Measurements from ENCODE around the gene CALHM3. TPM values are rescaled to one million over a fixed set of nuclear protein-coding genes. Genes with fewer than 3 reads are reported as not detected.

CALHM3 gene
- polyA plus RNA-seq, 1 donor (not counting 4 experiments of a cell fraction or from before 2014, with no cell fraction given), result not detected

DNA sequence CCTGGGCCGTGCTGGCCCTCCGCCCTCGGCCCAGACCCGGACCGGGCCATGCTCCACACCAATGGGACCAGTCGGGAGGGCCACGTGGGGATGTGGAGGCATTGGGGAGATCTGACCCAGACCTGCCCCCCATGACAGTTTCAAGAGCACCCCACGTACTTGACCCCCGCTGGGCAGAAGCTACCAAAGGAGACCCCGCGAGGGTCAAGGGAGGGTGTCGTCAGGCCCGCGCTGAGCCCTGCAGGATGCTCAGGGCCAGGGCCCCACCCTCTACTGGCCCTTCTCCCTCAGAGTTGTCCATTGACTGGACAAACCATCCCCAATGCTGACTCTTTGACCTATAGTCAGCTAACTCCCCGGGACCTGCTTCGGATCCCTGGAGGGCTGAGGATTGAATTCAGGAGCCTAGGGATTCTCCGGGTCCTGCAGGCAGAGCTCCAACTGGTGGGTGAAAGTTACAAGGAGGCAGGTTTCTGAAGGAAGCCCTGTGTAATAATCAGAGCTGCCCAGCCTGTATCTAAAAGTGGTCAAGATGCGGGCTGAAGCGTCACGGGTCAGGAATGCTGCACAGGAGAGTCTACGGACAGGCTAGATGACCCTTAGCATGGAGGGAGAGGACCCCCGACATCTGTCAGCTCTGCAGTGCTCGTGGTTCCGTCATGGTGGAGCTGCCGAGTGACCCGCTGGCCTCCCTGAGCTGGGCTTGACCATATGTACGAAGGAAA lies 26.4 kb downstream of the CALHM3 start:
- Histone ChIP-seq H3K27ac (ENCODE audit: control insufficient read depth, insufficient read depth, low read length) (no peak overlapping the region), H3K4me3 (ENCODE audit: control insufficient read depth in 2 of 3, extremely low read depth in 1 of 3, insufficient read depth in 2 of 3, low read depth in 1 of 3, low read length in 3 of 3) (peak overlapping the region in 2 of 3 experiments; percentile 51 to 55), H3K9ac (ENCODE audit: control insufficient read depth, extremely low read depth, insufficient read depth, low read length) (no peak overlapping the region), H3K36me3 (ENCODE audit: control insufficient read depth in 2 of 2, extremely low read depth in 1 of 2, insufficient read depth in 2 of 2, low read length in 2 of 2) (peaks cover 2 to 12% of the 10 kb centered on the region in 2 experiments), H3K9me1 (ENCODE audit: control insufficient read depth, extremely low read depth, insufficient read depth, low read length) (no peaks in the 10 kb centered on the region), H4K20me1 (ENCODE audit: control insufficient read depth, extremely low read depth, insufficient read depth, low read length) (no peaks in the 10 kb centered on the region), H3K4me1 (ENCODE audit: control insufficient read depth, extremely low read depth, insufficient read depth, low read length) (peaks cover 15% of the 10 kb centered on the region), H3K27me3 (ENCODE audit: control insufficient read depth, extremely low read depth, insufficient read depth, low read length) (no peaks in the 10 kb centered on the region), H2AFZ (ENCODE audit: control insufficient read depth, low read length) (peak overlapping the region; percentile 60), H3K79me2 (ENCODE audit: control insufficient read depth, insufficient read depth, low read length) (no peaks in the 10 kb centered on the region), H3K9me3 (ENCODE audit: control insufficient read depth, low read depth, low read length) (no peaks in the 10 kb centered on the region), H3K4me2 (ENCODE audit: control insufficient read depth, extremely low read depth, insufficient read depth, low read depth, low read length) (peak overlapping the region; percentile 76)
- dilution Hi-C loops (cut with MboI; ENCODE audit: extremely low pct_ligation_motif_present, low sequenced_read_pairs), result no loop called here
- no peak for DNase-seq (ENCODE audit: low read depth, low spot score)
- no peak for TF ChIP-seq EZH2 (IDR thresholded peaks at IDR 0.05; ENCODE audit: low read length)
- TF ChIP-seq, protein P1, sequence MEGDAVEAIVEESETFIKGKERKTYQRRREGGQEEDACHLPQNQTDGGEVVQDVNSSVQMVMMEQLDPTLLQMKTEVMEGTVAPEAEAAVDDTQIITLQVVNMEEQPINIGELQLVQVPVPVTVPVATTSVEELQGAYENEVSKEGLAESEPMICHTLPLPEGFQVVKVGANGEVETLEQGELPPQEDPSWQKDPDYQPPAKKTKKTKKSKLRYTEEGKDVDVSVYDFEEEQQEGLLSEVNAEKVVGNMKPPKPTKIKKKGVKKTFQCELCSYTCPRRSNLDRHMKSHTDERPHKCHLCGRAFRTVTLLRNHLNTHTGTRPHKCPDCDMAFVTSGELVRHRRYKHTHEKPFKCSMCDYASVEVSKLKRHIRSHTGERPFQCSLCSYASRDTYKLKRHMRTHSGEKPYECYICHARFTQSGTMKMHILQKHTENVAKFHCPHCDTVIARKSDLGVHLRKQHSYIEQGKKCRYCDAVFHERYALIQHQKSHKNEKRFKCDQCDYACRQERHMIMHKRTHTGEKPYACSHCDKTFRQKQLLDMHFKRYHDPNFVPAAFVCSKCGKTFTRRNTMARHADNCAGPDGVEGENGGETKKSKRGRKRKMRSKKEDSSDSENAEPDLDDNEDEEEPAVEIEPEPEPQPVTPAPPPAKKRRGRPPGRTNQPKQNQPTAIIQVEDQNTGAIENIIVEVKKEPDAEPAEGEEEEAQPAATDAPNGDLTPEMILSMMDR (optimal IDR thresholded peaks at IDR 0.05 in 1 of 3, IDR thresholded peaks at IDR 0.05 in 1 of 3, conservative IDR thresholded peaks at IDR 0.05 in 1 of 3; ENCODE audit: extremely low read depth in 1 of 3, insufficient read depth in 2 of 3, low read length in 3 of 3), result no peak
- peak; percentile 23 for FAIRE-seq

DNA sequence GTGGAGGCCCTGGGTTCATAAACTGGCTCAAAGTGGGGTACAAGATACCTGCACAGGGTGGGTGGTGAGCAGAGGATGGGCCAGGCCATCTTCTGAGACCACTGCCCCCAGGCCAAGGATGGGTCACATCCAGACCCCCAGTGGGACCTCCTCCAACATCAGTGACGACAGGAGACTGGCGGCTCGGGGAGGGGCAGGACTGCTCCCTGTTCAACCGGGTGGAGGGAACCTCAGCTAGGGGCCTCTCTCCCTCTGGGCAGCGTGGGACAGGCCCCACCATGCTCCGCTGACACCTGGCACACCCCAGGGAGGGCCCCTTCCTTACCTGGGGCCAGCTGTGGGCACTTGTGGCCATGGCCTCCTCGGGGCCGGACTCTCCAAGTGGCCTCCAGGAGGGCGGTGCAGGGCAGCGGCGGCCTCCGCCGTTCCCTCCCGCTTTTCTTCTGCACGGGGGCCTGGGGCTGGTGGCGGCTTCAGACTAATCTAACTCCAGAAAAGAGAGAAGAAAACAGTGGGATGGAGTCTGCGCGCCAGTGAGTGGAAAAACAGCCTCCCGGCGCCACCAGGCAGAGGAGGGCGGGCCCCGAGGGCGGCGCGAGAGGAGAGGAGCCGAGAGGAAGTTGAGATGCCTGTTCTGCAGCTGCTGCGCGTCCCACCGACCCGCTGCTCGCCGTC lies 27.1 kb downstream of the CALHM3 start, which contains the start of gene CALHM2:
CALHM2 (minus strand) TSS at position 540 of the 675 bp plus-strand sequence. CDS start 2,429 bp downstream, outside the sequence.
- Histone ChIP-seq H3K9me3 (ENCODE audit: control insufficient read depth, low read depth, low read length) (no peaks in the 10 kb centered on the region), H3K4me2 (ENCODE audit: control insufficient read depth, extremely low read depth, insufficient read depth, low read depth, low read length) (peak within 1 kb of the TSS; percentile 76), H3K9ac (ENCODE audit: control insufficient read depth, extremely low read depth, insufficient read depth, low read length) (peak within 1 kb of the TSS; percentile 34), H4K20me1 (ENCODE audit: control insufficient read depth, extremely low read depth, insufficient read depth, low read length) (no peaks in the 10 kb centered on the region), H2AFZ (ENCODE audit: control insufficient read depth, low read length) (peak within 1 kb of the TSS; percentile 60), H3K27ac (ENCODE audit: control insufficient read depth, insufficient read depth, low read length) (no peak within 1 kb of the TSS), H3K79me2 (ENCODE audit: control insufficient read depth, insufficient read depth, low read length) (no peaks in the 10 kb centered on the region), H3K27me3 (ENCODE audit: control insufficient read depth, extremely low read depth, insufficient read depth, low read length) (no peaks in the 10 kb centered on the region), H3K4me1 (ENCODE audit: control insufficient read depth, extremely low read depth, insufficient read depth, low read length) (peaks cover 15% of the 10 kb centered on the region), H3K36me3 (ENCODE audit: control insufficient read depth in 2 of 2, extremely low read depth in 1 of 2, insufficient read depth in 2 of 2, low read length in 2 of 2) (peaks cover 7 to 17% of the 10 kb centered on the region in 2 experiments), H3K4me3 (ENCODE audit: control insufficient read depth in 2 of 3, extremely low read depth in 1 of 3, insufficient read depth in 2 of 3, low read depth in 1 of 3, low read length in 3 of 3) (peak within 1 kb of the TSS; percentile 18 to 55 (median 51)), H3K9me1 (ENCODE audit: control insufficient read depth, extremely low read depth, insufficient read depth, low read length) (no peaks in the 10 kb centered on the region)
- dilution Hi-C loops (cut with MboI; ENCODE audit: extremely low pct_ligation_motif_present, low sequenced_read_pairs), result no loop called here
- FAIRE-seq (no peak), DNase-seq (ENCODE audit: low read depth, low spot score) (no peak)
- TF ChIP-seq, protein P1 (optimal IDR thresholded peaks at IDR 0.05 in 1 of 3, IDR thresholded peaks at IDR 0.05 in 1 of 3, conservative IDR thresholded peaks at IDR 0.05 in 1 of 3; ENCODE audit: extremely low read depth in 1 of 3, insufficient read depth in 2 of 3, low read length in 3 of 3), result no peak
